ENCODE measurements around the gene LAMC3.

LAMC3 gene

GRCh38 chr9:131080589-131080988 lies 71.6 kb downstream of the LAMC3 start:
- no peak overlapping the region for H3K4me3 ChIP-seq
- H3K9me3 ChIP-seq: no peaks in the 10 kb centered on the region
- in situ Hi-C loops (cut with MboI; ENCODE audit: low sequenced_read_pairs): no loop called here
- no peaks in the 10 kb centered on the region for H3K4me1 ChIP-seq
- DNase-seq (ENCODE audit: low spot score in 2 of 2): no peak
- H3K36me3 ChIP-seq (replicated peaks): no peaks in the 10 kb centered on the region
- H3K27me3 ChIP-seq (ENCODE audit: low read depth): no peaks in the 10 kb centered on the region

- Histone ChIP-seq H3K27me3 (ENCODE audit: low read depth) (no peaks in the 10 kb centered on the region), H3K9me3 (no peaks in the 10 kb centered on the region), H3K4me3 (no peak overlapping the region), H3K4me1 (no peaks in the 10 kb centered on the region), H3K36me3 (replicated peaks) (no peaks in the 10 kb centered on the region)
- no peak for DNase-seq (ENCODE audit: low spot score in 2 of 2)
- in situ Hi-C loops (cut with MboI; ENCODE audit: low sequenced_read_pairs): no loop called here
Observed at GRCh38 chr9:131081868-131082267, 72.9 kb downstream of the LAMC3 start.

- no peak overlapping the region for H3K4me3 ChIP-seq
- in situ Hi-C loops (cut with MboI; ENCODE audit: low sequenced_read_pairs): no loop called here
- no peak for DNase-seq (ENCODE audit: low spot score in 2 of 2)
- no peaks in the 10 kb centered on the region for H3K9me3 ChIP-seq
- no peaks in the 10 kb centered on the region for H3K4me1 ChIP-seq
- no peaks in the 10 kb centered on the region for H3K27me3 ChIP-seq (ENCODE audit: low read depth)
- H3K36me3 ChIP-seq (replicated peaks): no peaks in the 10 kb centered on the region
Observed at GRCh38 chr9:131082774-131083512, 74.0 kb downstream of the LAMC3 start.

DNA sequence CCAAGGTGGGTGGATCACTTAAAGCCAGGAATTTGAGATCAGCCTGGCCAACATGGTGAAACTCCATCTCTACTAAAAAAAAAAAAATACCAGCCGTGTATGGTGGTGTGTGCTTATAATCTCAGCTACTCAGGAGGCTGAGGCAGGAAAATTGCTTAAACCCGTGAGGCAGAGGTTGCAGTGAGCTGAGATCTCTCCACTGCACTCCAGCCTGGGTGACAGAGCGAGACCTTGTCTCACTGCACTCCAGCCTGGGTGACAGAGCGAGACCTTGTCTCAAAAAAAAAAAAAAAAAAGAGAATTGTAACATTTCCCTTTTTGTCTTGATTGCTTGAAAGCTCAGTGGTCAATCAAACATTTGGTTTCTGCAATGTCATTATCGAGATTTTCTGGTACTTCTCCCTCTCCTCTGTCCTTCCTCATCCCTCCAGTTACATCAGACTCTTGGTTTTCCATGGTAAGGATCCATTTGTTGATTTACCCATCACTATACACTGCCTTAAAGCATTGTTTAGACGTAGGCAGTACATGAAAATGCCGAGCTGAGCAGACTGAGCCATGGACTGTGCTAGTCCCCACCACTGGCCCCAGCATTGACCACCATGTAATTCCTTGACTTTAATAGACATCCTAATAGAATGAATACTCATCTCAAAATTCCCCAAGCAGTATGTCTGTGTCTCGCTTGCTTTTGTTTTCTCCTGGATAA lies 75.8 kb downstream of the LAMC3 start:
- in situ Hi-C loops (cut with MboI; ENCODE audit: low sequenced_read_pairs): no loop called here
- Histone ChIP-seq H3K4me3 (no peak overlapping the region), H3K4me1 (no peaks in the 10 kb centered on the region), H3K9me3 (no peaks in the 10 kb centered on the region), H3K36me3 (replicated peaks) (no peaks in the 10 kb centered on the region), H3K27me3 (ENCODE audit: low read depth) (no peaks in the 10 kb centered on the region)
- no peak for DNase-seq (ENCODE audit: low spot score in 2 of 2)

GRCh38 chr9:131085370-131086122 lies 76.6 kb downstream of the LAMC3 start:
- in situ Hi-C loops (cut with MboI; ENCODE audit: low sequenced_read_pairs): no loop called here
- Histone ChIP-seq H3K36me3 (replicated peaks) (no peaks in the 10 kb centered on the region), H3K27me3 (ENCODE audit: low read depth) (no peaks in the 10 kb centered on the region)

DNA sequence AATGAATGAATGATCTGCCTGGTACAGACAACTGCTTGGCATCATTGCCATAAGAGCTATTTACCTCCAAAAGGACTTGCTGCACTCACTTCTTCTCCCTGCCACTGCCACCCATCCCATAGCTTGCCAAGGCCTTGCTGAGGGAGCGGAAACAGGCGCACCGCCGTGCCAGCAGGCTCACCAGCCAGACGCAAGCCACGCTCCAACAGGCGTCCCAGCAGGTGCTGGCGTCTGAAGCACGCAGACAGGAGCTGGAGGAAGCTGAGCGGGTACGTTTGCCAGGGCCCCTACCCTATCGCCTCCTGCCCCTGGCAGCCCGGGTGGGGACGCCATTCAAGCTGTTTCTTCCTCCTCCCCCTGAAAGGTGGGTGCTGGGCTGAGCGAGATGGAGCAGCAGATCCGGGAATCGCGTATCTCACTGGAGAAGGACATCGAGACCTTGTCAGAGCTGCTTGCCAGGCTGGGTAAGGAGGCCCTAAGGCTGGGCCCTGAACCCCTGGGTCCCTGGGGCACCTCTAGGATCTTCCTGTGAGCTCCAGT lies 78.5 kb downstream of the LAMC3 start:
- Histone ChIP-seq H3K4me1 (no peaks in the 10 kb centered on the region), H3K9me3 (no peaks in the 10 kb centered on the region), H3K36me3 (replicated peaks) (no peaks in the 10 kb centered on the region), H3K4me3 (no peak overlapping the region), H3K27me3 (ENCODE audit: low read depth) (no peaks in the 10 kb centered on the region)
- no peak for DNase-seq (ENCODE audit: low spot score in 2 of 2)
- in situ Hi-C loops (cut with MboI; ENCODE audit: low sequenced_read_pairs): no loop called here

More at GRCh38 chr9:131085370-131086122, 76.6 kb downstream of the LAMC3 start:
- H3K4me3 ChIP-seq: no peak overlapping the region
- H3K4me1 ChIP-seq: no peaks in the 10 kb centered on the region
- DNase-seq (ENCODE audit: low spot score in 2 of 2): no peak
- no peaks in the 10 kb centered on the region for H3K9me3 ChIP-seq

GRCh38 chr9:131090025-131090787 lies 81.2 kb downstream of the LAMC3 start:
- Histone ChIP-seq H3K4me1 (no peaks in the 10 kb centered on the region), H3K36me3 (replicated peaks) (no peaks in the 10 kb centered on the region), H3K4me3 (no peak overlapping the region), H3K27me3 (ENCODE audit: low read depth) (no peaks in the 10 kb centered on the region), H3K9me3 (no peaks in the 10 kb centered on the region)
- DNase-seq (ENCODE audit: low spot score in 2 of 2): no peak
- in situ Hi-C loops (cut with MboI; ENCODE audit: low sequenced_read_pairs): no loop called here

GRCh38 chr9:131091352-131091992 lies 82.5 kb downstream of the LAMC3 start:
- Histone ChIP-seq H3K9me3 (no peaks in the 10 kb centered on the region), H3K4me3 (no peak overlapping the region), H3K36me3 (replicated peaks) (no peaks in the 10 kb centered on the region), H3K4me1 (peaks cover 3% of the 10 kb centered on the region; the same call in 1 of the 2 replicates), H3K27me3 (ENCODE audit: low read depth) (0 out of 2 replicates have a peak, but pooled peaks cover 3% of the 10 kb centered on the region)
- in situ Hi-C loops (cut with MboI; ENCODE audit: low sequenced_read_pairs): no loop called here
- no peak for DNase-seq (ENCODE audit: low spot score in 2 of 2)

- peaks cover 3% of the 10 kb centered on the region; the same call in 1 of the 2 replicates for H3K4me1 ChIP-seq
- no peak overlapping the region for H3K4me3 ChIP-seq
- H3K27me3 ChIP-seq (ENCODE audit: low read depth): 0 out of 2 replicates have a peak, but pooled peaks cover 3% of the 10 kb centered on the region
- no peaks in the 10 kb centered on the region for H3K36me3 ChIP-seq (replicated peaks)
- no peak for DNase-seq (ENCODE audit: low spot score in 2 of 2)
- no peaks in the 10 kb centered on the region for H3K9me3 ChIP-seq
- in situ Hi-C loops (cut with MboI; ENCODE audit: low sequenced_read_pairs): no loop called here
Observed at GRCh38 chr9:131092030-131092429, 83.1 kb downstream of the LAMC3 start.

DNA sequence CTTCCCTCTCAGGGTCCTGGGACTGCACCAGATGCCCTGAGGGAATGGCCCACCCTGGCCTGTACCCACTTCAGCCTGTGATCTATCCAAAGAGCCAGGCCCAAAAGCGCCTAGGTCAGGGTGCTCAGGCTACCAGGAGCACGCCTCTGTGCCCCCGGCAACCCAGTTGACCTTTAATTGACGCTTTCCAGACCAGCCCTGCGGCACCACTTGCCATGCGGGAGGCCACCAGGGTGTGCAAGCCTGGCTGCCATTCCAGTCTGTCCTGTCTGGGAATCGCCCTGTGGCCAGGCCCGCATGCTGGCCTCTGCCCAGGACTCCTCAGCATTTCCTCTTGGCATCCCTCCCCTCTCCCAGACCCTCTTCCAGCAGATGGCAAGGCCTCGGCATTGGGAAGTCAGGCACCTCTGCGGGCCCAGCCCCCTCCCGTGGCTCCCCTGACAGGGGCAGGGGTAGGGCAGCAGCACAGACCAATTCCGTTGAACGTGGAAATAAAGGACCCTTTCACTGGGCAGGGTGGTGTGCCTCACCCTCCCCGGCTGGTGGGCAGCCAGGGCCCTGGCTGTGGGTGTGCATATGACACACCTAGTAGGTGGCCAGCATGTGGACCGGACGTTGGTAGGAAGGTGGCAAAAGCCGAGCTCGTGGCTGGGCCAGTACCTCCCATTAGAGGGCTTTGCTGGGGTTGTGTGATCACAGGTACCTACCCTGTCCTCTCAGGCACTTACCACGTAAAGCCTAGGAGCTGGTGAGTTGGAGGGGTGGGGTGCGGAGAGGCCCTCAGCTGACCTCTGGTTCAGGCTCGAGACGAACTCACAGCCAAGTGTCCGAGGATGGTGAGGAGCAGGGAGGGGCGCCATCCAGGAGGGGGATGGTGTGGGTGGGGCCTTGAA lies 83.8 kb downstream of the LAMC3 start:
- H3K4me3 ChIP-seq: no peak overlapping the region
- no peak for DNase-seq (ENCODE audit: low spot score in 2 of 2)
- in situ Hi-C loops (cut with MboI; ENCODE audit: low sequenced_read_pairs): no loop called here
- peaks cover 10% of the 10 kb centered on the region for H3K4me1 ChIP-seq
- H3K36me3 ChIP-seq (replicated peaks): no peaks in the 10 kb centered on the region
- no peaks in the 10 kb centered on the region for H3K9me3 ChIP-seq
- H3K27me3 ChIP-seq (ENCODE audit: low read depth): 0 out of 2 replicates have a peak, but pooled peaks cover 3% of the 10 kb centered on the region

DNA sequence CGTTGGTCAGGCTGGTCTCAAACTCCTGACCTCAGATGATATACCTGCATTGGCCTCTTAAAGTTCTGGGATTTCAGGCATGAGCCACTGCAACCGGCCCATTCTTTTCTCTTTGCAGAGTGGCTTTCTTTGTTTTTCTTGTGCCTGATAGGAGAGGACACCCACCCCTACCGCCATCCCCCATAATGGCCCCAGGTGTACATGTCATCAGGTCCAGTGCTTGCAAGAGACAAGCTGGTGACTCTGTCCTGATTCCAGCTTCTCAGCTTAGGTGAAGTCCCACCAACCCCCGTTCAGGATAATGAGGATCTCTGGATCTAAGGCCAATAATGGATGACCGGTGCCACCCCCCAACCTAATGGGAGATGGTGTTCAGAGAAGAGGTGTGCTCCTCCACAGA lies 85.0 kb downstream of the LAMC3 start:
- H3K9me3 ChIP-seq: no peaks in the 10 kb centered on the region
- in situ Hi-C loops (cut with MboI; ENCODE audit: low sequenced_read_pairs): no loop called here
- H3K4me1 ChIP-seq: peaks cover 10% of the 10 kb centered on the region
- H3K4me3 ChIP-seq: no peak overlapping the region
- DNase-seq (ENCODE audit: low spot score in 2 of 2): no peak
- H3K36me3 ChIP-seq (replicated peaks): no peaks in the 10 kb centered on the region
- 0 out of 2 replicates have a peak, but pooled peaks cover 3% of the 10 kb centered on the region for H3K27me3 ChIP-seq (ENCODE audit: low read depth)

- H3K4me3 ChIP-seq: no peak overlapping the region
- no peaks in the 10 kb centered on the region for H3K36me3 ChIP-seq (replicated peaks)
- in situ Hi-C loops (cut with MboI; ENCODE audit: low sequenced_read_pairs): no loop called here
- DNase-seq (ENCODE audit: low spot score in 2 of 2): no peak
- H3K4me1 ChIP-seq: peaks cover 10% of the 10 kb centered on the region
- 0 out of 2 replicates have a peak, but pooled peaks cover 3% of the 10 kb centered on the region for H3K27me3 ChIP-seq (ENCODE audit: low read depth)
- no peaks in the 10 kb centered on the region for H3K9me3 ChIP-seq
Observed at GRCh38 chr9:131094622-131095021, 85.6 kb downstream of the LAMC3 start.

Data from HAP-1 (cell line).